ENCODE measurements around the gene TXNDC8. TPM values are rescaled to one million over a fixed set of nuclear protein-coding genes. Genes with fewer than 3 reads are reported as not detected.

Gene TXNDC8
- total RNA-seq, 6 donors from 2014 or later = not detected

- Histone ChIP-seq H3K27ac (no peak overlapping the region), H3K9me3 (no peaks in the 10 kb centered on the region), H3K4me3 (no peak overlapping the region), H3K36me3 (no peaks in the 10 kb centered on the region), H3K4me1 (no peaks in the 10 kb centered on the region), H3K27me3 (no peaks in the 10 kb centered on the region)
- no peak for DNase-seq
- 81 to 90% methylated on average over 3 of the region's 3 CpGs for WGBS, 2 donors
- ATAC-seq (ENCODE audit: low FRiP score in 2 of 2) = no peak
- no peak for TF ChIP-seq POLR2AphosphoS5 (IDR thresholded peaks at IDR 0.05)
- no peak for TF ChIP-seq CTCF (IDR thresholded peaks at IDR 0.05)
- no peak for TF ChIP-seq EP300 (IDR thresholded peaks at IDR 0.05)
- TF ChIP-seq POLR2A (IDR thresholded peaks at IDR 0.05) = no peak
Measured at GRCh38 chr9:110278080-110278707, 59.5 kb downstream of the TXNDC8 start.

- Histone ChIP-seq H3K4me1 (no peaks in the 10 kb centered on the region), H3K4me3 (no peak overlapping the region), H3K27ac (no peak overlapping the region), H3K36me3 (no peaks in the 10 kb centered on the region), H3K27me3 (no peaks in the 10 kb centered on the region), H3K9me3 (no peaks in the 10 kb centered on the region)
- 64 to 66% methylated on average over 3 of the region's 3 CpGs for WGBS, 2 donors
- no peak for DNase-seq
- TF ChIP-seq POLR2AphosphoS5 (IDR thresholded peaks at IDR 0.05) = no peak
- ATAC-seq (ENCODE audit: low FRiP score in 2 of 2) = no peak
Measured at GRCh38 chr9:110276781-110277180, 60.9 kb downstream of the TXNDC8 start.

- H3K9me3 ChIP-seq = no peaks in the 10 kb centered on the region
- TF ChIP-seq CTCF (IDR thresholded peaks at IDR 0.05) = no peak
- no peak for TF ChIP-seq POLR2A (IDR thresholded peaks at IDR 0.05)
- no peak for TF ChIP-seq EP300 (IDR thresholded peaks at IDR 0.05)
- no peak for TF ChIP-seq POLR2AphosphoS5 (IDR thresholded peaks at IDR 0.05)
- no peaks in the 10 kb centered on the region for H3K36me3 ChIP-seq
- no peaks in the 10 kb centered on the region for H3K27me3 ChIP-seq
- 91 to 95% methylated on average over 3 of the region's 3 CpGs for WGBS, 2 donors
- DNase-seq (no peak), ATAC-seq (ENCODE audit: low FRiP score in 2 of 2) (no peak)
- no peak overlapping the region for H3K4me3 ChIP-seq
- H3K4me1 ChIP-seq = no peaks in the 10 kb centered on the region
- no peak overlapping the region for H3K27ac ChIP-seq
Measured at GRCh38 chr9:110270211-110270995, 67.3 kb downstream of the TXNDC8 start.

- Histone ChIP-seq H3K27ac (no peak overlapping the region), H3K36me3 (no peaks in the 10 kb centered on the region), H3K27me3 (no peaks in the 10 kb centered on the region), H3K9me3 (no peaks in the 10 kb centered on the region), H3K4me3 (no peak overlapping the region), H3K4me1 (no peaks in the 10 kb centered on the region)
- no peak for TF ChIP-seq POLR2AphosphoS5 (IDR thresholded peaks at IDR 0.05)
- no peak for TF ChIP-seq EP300 (IDR thresholded peaks at IDR 0.05)
- no peak for TF ChIP-seq POLR2A (IDR thresholded peaks at IDR 0.05)
- TF ChIP-seq CTCF (IDR thresholded peaks at IDR 0.05) = no peak
- DNase-seq = no peak
- 0 to 97% methylated on average over 1 of the region's 1 CpG for WGBS, 2 donors
- ATAC-seq (ENCODE audit: low FRiP score in 2 of 2) = no peak
Measured at GRCh38 chr9:110266795-110267194, 70.9 kb downstream of the TXNDC8 start.

- Histone ChIP-seq H3K27ac (no peak overlapping the region), H3K9me3 (no peaks in the 10 kb centered on the region), H3K4me1 (peaks cover 11 to 16% (median 14%) of the 10 kb centered on the region in 4 donors), H3K36me3 (no peaks in the 10 kb centered on the region), H3K4me3 (no peak overlapping the region), H3K27me3 (no peaks in the 10 kb centered on the region)
- TF ChIP-seq CTCF (IDR thresholded peaks at IDR 0.05) (no peak), POLR2A (IDR thresholded peaks at IDR 0.05) (no peak), EP300 (IDR thresholded peaks at IDR 0.05) (no peak), POLR2AphosphoS5 (IDR thresholded peaks at IDR 0.05) (no peak)
- ATAC-seq (ENCODE audit: low FRiP score in 2 of 2) = no peak
- 67 to 72% methylated on average over 5 of the region's 5 CpGs for WGBS, 2 donors
- no peak for DNase-seq
Measured at GRCh38 chr9:110261632-110262031, 76.0 kb downstream of the TXNDC8 start.
